Stimulated activated CD4-positive, alpha-beta T cell treated with anti-CD3 and anti-CD28 coated beads, Interleukin-4, amount 100 ng/mL, for 4 hours (primary cell): Measurements from ENCODE around the gene C1QTNF6.
"Not testable (repeated sequence)": the region's sequence is repeated elsewhere in the genome, so short reads cannot be mapped to it uniquely, and the experiment has no call there.

Experiments used
- DNase-seq, 2 experiments: peaks; one replicate each; pipeline ENCODE4 v3.0.0-alpha.2; 2020

The C1QTNF6 gene

DNA sequence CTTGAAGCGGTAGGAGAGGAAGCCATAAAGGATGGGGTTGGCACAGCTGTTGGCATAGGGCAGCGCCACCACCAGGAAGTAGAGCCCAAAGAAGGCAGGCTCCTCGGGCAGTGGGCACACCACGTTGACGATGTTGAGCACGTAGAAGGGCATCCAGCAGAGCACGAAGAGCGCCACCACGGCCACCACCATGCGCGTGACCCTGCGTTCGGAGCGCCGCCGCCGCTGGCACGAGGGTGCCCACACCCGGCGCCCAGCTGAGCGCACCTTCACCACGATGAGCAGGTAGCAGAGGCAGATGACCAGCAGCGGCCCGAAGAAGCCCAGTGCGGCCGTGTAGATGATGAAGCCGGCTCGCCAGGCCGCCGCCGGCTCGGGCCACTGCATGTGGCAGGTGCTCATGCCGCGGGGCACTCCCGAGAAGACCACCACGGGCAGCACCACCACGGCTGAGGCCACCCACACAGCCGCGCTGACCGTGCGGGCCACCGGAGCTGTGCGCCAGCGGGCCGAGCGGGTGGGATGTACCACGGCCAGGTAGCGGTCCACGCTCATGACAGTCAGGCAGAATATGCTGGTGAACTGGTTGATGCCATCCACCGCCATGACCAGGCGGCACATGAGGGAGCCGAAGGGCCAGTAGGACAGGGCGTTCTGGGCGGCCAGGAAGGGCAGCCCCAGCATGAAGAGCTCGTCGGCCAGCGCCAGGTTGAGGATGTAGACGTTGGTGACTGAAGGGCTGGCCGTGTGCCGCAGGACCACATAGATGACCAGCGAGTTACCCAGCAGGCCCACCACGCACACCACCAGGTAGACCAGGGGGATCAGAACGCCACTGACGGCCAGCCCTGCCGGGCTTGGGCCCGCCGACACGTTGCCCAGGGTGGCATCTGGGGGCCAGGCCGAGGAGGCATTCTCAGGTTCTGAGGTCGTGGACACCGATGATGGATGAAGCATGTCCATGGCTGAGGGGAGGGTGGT is 19.1 kb upstream of the C1QTNF6 start:
- DNase-seq: no peak

DNA sequence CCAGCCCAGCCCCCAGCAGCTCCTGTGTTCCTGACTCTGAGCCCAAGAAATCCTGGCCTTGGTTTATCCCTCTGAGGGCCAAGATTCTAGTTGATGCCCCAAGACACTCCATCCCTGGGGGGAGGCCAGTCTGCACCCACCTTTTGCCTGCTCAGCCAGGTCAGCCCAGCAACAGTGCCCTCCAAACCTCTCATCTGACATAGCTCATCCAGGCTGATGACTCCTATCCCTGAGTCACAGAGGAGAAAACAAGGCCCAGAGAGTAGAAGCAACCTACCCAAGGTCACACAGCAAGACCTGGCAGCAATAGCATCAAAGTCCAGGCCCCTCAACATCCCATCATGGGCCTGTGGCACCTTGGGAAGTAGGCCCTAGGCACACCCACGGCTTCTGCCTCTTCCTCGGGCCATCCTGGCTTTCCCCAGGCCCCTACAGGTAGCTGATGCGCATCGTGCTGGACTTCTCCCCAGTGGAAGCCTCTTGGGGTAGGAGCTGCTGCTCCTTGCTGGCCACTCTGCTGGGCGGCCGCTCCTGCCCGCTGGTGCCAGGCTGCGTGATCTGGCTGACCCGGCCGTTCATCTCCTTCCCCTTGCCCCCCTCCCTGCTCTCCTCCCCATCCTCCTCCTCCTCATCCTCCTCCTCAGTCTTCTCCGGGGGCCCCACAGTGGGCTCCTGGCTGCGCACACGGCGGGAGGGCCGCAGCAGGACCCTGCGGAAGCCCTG is 18.2 kb upstream of the C1QTNF6 start:
- DNase-seq: no peak

DNA sequence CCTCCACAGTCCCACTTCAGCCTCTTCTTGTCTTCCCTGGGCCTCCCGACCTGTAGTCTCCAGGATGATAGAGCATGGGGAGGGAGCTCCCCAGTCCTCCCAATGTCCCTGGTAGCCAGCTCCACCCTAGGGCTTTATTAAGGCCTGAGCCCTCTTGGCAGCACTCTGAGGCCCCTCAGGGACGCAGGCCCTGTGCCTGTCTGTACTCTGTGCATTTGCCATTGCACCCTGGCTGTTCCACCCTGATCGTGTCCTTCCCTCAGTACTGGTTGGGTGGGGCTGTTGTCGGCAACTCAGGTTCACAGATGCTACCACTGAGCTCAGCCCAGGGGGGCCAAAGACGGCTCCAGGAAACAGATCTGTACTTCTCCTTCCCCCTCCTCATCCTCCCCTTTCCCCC is 17.0 kb upstream of the C1QTNF6 start:
- no peak for DNase-seq

DNA sequence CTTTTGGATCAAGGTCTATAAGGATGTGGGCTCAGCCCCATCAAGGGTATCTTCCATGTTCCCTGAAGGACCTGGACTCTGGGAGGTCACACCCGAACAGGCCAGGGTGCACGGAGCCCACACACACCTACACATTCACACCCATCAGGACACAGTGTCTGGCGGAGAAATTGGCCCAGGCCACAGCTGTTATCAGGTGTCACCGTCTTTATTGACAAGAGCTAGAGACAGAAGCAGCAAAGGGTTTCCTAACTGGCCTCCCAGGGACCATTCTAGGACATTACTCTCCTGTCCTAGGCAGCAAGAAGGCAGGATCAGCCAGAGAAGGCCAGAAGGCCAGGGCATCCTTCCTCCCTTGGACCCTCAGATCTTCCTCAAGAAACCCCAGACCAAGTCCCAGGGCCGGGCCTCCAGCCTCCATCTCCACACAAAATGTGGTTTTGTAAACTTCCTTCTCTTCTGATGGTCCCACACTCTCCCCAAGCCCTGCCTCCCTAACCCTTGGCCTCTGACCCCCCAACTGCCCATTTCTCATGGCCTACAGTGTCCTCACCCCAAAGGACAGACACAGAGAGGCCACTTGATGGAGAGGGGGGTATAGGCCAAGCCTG is 16.1 kb upstream of the C1QTNF6 start:
- no peak for DNase-seq

DNA sequence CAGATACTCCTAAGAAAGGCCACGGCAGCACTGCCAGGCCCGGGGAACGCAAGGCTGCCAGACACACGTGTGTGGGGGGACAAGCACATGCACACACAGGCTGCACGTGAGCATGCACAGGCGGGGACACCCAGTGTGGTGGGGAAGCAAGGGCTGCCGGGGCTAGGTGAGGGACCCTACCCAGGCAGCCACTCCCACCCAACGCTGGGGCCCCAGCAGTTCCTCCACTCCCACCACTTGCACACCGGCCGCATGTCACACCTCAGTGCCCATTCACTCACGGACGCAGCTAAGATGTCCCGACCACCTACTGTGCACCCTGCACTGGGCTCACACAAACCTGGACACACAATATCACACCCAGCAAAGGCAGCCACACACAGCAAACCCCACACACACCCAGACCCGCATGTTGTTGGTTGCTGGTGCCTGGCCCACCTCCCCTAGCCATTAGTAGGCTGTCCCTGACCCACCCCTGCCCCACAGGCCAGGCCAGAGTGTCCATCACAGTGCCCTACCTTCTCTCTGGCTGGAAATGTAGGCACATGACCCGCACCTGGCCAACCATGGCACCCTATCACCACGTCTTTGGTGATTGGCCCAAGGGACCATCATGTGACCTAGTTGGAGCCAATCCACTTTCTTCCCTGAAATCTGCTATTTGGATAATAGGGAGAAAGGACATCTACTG is 15.5 kb upstream of the C1QTNF6 start:
- DNase-seq: no peak

DNA sequence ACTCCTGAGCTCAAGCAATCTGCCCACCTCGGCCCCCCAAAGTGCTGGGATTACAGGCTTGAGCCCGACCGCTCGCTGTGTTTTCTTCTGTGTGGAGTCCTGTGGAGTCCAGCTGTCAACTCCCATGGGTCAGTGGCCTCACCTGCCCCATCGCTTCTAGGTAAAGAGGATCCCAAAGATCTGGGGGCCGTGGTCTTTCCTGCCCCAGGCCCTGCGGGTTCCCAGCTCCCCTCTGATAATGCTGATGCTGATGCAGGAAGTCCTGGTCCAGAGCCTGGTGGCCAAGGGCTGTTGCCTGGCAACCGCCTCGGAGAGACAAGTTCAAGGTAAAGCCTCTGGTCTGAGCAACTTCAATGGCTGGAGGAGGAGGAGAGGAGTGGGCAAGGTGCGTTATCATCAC is 14.7 kb upstream of the C1QTNF6 start:
- DNase-seq: no peak

DNA sequence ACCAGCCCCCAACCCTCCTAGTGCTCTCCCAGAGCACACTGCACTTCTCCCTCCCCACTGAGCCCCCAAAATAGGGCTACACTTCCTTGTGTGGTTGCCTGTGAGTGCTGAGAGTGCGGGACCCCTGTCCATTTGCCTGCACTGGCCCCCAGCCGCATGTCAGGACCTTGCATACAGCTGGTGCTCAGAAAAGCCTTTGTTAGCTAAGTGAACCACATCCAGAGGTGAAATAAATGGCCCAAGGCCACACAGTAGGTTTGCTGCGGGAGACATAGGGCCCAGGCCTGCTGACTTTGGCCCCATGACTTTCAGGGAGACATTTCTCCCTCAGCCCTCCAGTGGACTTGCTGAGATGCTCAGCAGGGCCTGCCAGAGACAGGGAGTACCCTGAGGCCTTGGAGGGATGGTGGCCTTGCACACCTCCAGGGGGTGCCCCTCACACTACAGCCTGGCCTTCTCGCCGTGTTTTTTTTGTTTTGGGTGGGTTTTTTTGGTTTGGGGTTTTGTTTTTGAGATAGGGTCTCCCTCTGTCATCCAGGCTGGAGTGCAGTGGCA is 14.0 kb upstream of the C1QTNF6 start:
- no peak for DNase-seq

DNA sequence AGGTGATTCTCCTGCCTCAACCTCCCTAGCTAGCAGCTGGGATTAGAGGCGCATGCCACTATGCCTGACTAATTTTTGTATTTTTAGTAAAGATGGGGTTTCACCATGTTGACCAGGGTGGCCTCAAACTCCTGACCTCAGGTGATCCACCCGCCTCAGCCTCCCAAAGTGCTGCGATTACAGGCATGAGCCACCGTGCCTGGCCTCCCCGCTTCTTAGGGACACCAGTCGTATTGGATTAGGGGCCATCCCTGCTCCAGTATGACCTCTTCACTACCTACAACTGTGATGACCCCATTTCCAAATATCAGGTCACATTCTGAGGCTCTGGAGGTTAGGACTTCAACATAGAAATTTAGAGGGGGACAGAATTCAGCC is 13.4 kb upstream of the C1QTNF6 start:
- not testable (repeated sequence) for DNase-seq

DNA sequence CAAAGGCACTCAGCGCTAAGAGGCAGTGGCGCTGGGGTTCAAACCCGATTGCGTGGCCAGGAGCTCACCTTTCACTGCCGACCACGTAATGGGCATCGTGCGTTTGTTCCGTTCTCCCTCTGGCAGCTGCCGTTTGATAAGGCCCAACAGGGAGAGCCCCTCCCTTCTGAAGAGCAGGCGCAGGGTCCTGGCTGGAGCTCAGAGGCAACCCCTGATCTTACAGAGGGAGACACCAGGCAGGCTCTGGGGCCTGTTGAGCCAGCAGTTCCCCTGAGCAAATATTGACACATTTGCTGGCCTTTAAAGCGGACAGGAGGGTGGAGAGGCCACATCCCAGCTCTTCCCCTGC is 11.7 kb upstream of the C1QTNF6 start:
- no peak for DNase-seq

DNA sequence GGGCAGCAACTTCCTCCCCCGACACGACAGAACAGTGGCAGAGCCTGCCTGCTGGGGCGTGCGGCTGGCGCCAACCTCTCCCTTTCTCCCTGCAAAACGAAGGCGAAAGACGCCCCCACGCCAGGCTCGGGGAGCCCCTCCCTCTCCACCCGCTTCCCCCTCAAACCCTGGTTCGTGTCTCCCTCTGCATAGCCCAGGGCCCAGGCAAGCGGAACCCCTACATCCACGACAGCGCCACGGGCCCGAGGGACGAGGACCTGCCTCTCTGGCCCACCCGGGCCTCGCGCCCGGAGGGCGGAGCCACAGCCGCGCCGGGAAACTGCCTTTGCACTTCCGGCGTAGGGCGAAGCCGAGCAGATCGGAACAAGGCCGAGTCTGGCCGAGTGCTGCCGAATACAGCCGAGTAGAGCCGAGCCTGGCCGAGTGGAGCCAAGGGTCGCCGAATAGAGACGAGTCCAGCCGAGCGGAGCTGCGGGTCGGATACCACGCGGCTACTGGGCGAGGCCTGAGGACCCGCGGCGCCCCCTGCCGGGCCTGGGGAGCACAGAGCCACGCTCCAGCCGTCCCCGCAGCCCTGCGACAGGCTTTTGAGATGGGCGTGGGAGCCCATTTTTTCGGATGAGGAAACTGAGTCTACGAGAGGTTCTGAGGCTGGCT is 11.2 kb upstream of the C1QTNF6 start:
- DNase-seq: peak; percentile 98 to 99

DNA sequence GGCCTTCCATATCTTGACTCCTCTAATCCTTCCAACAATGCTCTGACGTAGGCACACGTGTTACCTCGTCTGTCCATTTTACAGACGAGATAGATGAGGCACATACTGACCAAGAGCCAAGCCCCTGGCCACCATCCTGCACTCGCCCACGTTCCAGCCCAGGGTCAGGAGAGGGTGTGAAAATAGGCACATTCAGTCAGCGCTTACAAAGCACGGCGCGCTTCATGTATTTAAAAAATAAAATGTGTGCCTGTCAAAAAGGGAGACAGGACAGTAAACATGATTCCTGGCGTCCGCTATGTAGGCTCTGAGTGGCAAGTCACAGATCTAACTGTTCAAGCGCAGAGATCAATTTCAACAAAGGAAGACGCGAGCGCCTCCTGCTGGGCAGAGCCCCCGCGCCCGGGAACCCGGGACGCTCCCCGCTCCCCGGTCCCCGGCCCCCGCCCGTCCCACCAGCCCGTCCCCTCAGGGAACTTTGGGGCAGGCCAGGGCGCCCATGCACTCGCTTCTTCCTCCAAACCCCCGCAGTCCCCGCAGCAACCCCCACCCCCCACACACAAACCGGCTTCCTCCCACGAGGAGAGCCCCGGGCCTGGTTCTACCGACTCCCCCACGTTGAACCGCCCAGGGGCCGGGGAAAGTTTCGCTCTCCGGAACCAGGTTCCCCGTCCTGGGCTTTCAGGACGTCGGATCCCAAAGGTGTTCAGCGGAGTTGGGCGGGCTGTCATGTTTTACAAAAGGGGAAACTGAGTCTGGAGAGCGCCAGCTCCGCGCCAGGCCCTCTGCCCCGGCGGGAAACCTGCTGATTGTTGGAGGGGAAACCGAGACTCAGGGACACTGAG is 10.4 kb upstream of the C1QTNF6 start:
- peak; percentile 88 to 95 for DNase-seq

DNA sequence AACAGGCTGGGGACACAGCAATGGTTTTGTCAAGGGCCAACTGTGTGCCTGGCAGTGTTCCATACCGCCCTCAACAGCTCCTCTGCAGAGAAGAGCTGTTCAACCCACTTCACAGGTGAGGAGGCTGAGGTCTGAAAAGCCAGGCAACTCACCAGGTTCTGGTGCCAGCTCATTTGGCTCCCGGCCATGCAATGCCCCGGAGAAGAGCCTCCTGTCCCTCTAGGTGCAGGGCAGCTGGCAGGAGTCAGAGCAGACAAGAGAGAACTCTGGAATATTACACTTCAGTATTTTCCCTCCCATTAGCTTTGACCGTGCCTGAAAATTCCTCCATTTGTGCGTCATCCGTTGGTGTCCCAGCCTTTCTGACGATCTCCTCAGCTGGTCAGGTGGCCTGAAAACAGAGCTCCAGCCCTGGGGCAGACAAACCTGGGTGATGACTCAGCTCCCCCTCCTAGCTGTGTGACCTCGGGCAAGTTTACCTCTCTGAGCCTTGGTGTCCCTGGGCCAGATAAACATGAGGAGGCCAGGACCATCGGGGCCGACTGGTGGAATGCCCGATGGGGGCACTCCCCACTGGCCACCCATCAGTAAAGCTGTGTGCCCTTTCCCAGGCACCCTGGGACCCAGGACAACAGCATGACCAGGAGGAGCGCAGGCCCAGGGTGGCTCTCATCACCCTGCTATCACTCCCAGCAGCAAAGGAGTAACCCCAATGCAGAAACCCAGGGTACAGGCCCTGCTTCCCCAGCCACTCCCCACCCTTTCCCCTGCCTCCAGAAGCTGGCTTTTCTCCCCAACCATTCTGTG is 9.6 kb upstream of the C1QTNF6 start:
- no peak for DNase-seq

DNA sequence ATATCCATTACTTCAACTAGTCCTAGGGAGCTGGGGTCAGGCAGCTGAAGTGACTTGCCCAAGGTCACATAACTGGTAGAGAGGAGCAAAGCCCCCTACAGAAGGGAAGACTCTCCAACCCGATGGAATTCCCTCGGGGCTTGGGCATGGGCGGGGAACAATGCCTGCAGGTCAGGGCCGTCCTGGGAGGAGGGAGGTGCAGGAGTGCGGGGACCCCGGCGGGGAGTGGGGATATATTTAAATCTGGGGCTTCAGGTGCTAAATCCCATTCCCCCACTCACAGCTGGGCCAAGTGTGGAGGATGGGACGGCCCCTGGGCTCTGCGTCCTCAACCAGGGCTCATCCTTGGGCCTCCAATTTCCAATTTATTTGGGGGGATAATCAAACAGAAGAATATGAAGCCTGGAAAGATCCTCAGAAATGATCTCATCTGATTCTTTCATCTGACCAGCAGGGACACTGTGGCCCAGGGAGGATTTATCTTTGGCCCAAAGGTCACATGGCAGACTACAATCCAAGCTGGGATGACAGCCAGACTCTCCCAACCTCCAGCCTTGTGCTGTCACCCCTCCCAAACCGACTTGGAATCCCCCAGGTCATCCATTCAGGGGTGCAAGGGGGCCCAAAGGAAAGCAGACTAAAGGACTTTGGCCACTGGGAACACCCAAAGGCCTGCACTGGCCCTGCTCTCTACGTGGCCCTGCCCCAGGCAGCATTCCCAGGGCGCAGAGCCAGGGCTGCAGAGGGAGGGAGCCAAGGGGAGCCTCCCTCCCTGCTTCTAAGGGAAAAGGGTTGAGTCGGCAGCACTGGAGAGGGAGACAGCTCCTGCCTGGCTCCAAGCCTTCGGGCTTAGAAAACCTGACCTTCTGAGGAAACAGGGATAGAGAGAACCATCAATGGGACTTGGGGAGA is 8.7 kb upstream of the C1QTNF6 start:
- DNase-seq: no peak

DNA sequence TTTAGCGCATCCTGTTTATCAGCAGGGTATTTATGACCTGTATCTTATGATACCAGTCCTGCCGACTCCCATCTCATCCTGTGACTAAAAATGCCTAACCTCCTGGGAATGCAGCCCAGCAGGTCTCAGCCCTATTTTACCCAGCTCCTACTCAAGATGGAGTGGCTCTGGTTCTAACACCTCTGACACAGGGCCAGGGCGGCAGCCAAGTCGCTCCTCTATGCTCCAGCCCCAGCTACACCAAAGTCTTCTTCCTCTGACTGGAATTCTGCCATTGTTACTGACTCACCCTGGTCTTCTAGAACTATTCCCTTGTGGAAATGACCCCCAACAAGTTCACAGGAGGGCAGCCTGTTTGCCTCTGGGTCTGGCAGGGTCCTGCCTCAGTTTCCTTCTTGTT is 7.9 kb upstream of the C1QTNF6 start:
- DNase-seq: no peak

DNA sequence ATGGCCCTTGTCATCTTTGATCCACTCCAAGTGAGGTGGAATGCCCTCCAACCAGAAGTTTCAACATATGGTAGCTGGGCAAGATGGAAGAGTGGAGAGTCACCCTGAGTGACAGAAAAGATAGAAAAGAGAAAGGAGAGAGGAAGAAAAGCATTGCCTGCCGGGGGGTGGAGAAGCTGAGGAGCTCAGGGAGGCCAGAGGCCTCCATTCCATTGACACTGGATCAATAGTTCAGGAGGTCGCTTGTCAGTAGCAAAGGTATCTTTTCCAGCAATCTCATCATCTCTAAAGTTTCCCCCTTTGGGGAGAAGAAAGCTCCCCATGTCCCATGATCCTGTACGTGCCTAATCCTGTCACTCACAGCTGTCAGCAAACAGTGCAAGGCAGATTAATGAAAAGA is 6.7 kb upstream of the C1QTNF6 start:
- DNase-seq: no peak

DNA sequence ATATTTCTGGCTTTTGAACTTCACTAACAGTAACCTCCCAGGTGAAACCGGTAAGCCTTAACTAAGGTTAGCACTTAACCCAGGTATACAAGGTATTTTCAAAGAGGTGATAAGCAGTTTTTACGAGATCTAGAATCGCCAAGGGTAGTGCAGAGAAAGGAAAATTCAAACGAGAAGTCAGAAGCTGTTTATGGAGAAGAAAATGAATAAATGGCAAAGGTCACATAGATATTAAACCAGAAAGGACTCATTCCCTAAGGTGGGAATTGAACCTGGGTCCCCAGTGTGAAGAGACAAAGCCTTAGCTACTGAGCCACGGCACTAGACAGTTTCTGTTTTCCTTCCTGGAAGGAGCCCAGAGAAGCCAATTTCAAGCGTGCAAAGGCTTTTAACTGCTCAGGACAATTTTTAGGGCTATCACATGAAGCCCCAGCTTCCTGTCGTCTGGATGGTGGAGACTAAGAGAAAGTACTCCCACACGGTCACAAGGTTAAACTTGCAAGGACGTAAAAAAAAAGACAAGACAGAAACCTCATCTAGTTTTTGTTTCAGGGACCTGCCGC is 5.7 kb upstream of the C1QTNF6 start:
- DNase-seq: peak; percentile 23 to 34

DNA sequence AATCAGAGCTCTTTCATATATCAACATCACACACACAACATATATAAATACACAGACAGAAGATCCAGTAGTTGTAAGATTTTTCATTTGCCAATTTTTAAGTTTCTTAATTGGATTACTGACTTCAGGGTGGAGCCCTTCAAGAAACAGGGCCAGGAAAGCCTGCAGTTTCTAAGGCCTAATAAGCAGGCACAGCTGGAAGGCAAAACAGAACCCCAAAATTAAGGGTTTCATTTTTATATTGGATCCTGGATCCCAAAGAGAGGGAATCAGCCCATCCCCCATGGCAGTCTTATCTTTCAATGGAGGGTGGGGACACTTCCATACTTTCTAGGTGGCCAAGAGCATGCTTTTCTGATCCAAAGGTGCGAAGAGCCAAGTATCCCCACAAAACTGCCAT is 4.7 kb upstream of the C1QTNF6 start:
- no peak for DNase-seq

DNA sequence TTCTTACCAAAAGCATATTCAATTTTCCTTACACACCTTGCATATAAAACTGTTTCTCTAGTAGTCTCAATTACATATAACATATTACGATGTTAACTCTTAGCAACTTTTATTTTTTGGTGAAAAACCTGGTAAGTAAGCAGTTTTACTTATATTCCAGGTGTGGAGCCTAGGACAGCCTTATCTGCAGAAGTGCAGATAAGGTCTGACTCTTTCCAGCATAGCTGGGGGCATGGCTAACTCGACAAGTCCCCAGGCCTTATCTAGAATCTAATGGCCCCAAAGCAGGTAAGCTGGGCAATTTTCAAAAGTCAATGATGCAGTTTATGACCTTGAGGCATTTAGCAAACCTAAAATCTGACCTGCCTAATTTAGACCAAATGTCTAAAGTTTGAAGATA is 4.2 kb upstream of the C1QTNF6 start:
- DNase-seq: no peak

DNA sequence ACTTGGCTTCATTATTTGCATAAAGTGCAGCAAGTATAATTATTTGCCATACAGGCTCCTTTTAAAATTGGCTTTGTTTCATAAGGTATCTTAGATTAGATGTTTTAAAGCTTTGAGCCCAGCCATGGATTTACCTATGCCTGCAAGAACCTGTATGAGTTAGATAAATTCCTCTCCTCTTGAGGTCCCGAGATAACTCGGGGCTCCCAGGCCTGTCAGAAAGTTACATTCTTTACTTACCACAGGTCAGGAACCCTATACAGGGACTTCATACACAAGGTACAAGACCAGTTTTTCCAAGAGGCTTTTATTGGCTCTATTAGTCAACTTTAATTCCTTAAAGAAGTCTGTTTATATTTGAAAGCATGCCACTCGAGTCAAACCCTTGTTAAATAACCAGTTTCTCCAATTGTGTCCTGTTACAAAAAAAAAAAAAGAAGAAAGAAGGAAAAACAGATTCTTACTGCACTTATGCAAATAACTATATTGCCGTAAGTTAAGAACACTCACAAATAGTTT is 2.3 kb upstream of the C1QTNF6 start:
- no peak for DNase-seq
